HT-29 (cell line): Measurements from ENCODE around the gene STK31. TPM values are rescaled to one million over a fixed set of nuclear protein-coding genes. Genes with fewer than 3 reads are reported as not detected.
"Not testable (repeated sequence)": the region's sequence is repeated elsewhere in the genome, so short reads cannot be mapped to it uniquely, and the experiment has no call there.

Experiments used
- DNase-seq: peaks from one replicate; pipeline ENCODE4 v3.0.0-alpha.2; 2015; ENCODE audit warnings: low spot score
- total RNA-seq: library from RNA; depleted of rRNA; stranded (reverse); fragments of >200 nt; shearing (Covaris generic); gene quantifications from 2 replicates; pipeline ENCODE4 v1.2.3, GENCODE V29; 2014; rRNA removed

STK31 gene
- total RNA-seq, 1 experiment from 2014 or later = 0.20 TPM

DNA sequence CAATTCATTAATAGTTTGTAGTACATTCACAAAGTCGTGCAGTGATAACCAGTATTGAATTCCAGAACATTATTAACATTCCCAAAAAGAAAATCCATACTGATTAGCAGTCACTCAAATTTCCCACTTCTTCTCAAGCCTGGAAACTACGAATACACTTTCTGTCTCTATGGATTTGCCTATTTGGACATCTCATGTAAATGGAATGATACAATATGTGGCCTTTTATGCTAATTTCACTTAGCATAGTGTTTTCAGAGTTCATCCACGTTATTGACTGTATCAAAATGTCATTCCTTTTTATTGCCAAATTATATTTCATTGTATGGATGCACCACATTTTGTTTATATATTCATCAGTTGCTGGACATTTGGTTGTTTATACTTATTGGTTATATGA is 78.8 kb downstream of the STK31 start:
- DNase-seq = no peak

DNA sequence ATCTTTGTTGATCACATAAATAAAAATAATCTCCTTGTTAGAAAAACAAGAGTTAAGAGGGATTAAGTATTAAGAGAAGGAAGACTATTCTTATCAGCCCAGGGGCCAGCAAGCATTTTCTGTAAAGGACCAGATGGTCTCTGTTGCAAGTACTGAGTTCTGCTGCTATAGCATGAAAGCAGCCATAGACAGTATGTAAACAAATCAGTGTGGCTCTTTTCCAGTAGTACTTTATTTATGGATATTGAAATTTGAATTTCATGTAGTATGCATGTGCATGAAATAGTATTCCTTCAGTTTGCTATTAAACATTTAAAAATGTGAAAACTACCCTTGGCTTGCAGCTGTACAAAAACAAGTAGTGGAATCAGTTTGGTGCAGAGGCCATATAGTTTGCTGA is 81.7 kb downstream of the STK31 start:
- no peak for DNase-seq

DNA sequence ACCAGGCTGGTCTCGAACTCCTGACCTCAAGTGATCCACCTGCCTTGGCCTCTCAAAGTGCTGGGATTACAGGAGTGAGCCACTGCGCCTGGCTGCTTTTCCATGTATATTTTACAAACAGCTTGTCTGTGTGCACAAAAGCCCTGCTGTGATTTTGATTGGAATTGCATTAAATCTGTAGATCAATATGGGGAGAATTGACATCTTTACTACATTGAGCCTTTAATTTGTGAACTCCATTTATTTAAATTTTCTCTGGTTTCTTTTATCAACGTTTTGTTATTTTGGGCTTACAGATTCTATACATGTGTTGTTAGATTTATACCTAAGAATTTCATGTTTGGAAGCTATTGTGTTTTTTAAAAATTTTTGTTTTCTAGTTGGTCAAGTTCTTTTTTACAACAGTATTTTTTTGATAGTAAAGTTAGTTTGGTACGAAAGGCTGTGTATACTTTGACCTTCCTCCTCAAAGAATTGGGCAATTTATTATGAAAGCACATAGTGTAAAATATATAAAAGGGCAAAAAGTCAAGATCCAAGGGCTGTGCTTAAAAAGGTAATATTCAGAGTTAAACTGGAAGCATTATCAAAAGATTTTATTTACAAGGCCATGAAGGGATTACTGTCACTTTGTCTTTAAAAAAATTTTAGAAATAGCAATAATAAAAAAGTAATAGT is 92.8 kb downstream of the STK31 start:
- no peak for DNase-seq

DNA sequence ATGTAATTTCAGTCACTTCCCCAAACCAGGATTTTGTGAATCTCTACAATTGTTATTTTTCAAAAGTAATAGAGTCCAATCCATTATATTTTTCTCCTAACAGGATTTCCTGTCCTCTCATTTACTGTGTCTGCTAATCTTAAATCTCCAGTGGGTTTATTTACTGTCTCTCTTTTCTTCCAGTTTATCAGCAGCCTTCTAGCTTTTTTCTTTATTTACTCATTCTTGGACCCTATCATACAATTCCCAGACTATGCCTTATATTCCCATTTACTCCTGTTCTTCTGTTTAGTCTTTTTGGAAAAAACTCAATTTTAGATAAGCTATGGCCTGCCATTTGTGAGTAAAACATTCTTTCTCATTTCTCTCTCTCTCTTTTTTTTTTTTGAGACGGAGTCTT is 94.7 kb downstream of the STK31 start:
- no peak for DNase-seq

DNA sequence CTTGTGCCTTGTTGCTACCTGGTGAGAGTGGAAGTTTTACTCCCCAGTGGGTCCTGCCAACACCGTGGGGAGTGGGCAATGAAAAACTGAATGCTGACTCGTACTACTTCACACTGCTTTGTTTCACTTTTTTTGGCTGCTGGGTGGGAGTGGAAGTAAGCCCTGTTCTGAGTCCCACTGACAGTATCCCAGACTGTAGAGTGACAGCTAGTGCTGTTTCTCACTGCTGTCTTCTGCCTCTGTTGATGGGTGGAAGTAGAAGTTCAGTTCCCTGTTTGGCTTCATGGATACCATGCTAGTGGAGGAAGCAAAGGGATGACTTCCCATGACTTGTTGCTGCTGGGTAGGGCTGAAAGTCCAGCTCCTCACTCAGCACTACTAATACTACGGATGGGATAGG is 98.4 kb downstream of the STK31 start:
- DNase-seq = no peak

DNA sequence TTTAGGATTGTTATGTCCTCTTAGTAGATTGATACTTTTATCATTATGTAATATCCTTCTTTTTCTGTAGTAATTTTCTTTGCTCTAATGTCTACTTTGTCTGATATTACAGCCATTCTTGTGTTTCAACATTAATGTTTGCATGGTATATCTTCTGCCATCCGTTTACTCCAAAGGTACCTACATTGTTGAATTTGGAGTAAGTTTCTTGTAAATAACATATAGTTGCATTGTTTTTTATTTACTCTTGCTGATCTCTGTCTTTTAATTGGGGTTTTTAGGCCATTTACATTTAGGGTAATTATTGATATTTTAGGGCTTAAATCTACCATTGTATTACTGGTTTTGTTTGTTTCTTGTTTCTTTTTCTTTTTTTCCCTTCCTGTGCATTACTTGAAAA is 100.1 kb downstream of the STK31 start:
- DNase-seq = no peak

DNA sequence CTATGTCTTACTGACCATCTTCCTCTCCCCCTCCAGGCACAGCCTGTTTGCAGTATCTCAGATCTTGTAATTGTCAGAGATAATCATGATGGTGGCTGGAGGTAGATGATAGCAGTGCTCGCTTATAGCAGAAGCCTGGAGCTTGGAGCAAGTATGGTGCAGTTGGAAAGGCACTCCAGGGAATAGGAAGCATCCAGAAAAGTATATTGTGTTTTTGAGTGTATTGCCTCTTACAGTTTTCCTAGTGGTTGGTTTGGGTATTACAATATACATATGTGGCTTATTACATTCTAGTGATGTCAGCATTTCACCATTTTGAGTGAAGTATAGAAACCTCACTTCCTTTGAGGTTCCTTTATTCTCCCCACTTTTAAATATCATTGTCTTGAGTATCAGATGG is 101.5 kb downstream of the STK31 start:
- DNase-seq = peak; percentile 31

DNA sequence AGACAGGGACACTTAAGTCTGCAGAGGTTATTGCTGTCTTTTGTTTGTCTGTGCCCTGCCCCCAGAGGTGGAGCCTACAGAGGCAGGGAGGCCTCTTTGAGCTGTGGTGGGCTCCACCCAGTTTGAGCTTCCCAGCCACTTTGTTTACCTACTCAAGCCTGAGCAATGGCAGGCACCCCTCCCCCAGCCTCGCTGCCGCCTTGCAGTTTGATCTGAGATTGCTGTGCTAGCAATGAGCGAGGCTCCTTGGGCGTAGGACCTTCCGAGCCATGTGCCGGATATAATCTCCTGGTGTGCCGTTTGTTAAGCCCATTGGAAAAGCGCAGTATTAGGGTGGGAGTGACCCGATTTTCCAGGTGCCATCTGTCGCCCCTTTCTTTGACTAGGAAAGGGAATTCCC is 118.1 kb downstream of the STK31 start:
- DNase-seq = not testable (repeated sequence)

DNA sequence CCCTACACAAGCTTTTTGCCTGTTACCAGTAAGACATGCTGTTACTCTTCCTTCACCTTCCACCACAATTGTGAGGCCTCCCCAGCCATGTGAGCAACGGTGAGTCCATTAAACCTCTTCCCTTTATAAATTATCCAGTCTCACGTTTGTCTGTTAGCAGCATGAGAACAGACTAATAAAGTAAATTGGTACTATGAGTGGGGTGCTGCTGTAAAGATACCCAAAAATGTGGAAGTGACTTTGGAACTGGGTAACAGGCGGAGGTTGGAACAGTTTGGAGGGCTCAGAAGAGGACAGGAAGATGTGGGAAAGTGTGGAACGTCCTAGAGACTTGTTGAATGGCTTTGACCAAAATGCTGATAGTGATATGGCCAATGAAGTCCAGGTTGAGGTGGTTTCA is 122.7 kb downstream of the STK31 start:
- not testable (repeated sequence) for DNase-seq

DNA sequence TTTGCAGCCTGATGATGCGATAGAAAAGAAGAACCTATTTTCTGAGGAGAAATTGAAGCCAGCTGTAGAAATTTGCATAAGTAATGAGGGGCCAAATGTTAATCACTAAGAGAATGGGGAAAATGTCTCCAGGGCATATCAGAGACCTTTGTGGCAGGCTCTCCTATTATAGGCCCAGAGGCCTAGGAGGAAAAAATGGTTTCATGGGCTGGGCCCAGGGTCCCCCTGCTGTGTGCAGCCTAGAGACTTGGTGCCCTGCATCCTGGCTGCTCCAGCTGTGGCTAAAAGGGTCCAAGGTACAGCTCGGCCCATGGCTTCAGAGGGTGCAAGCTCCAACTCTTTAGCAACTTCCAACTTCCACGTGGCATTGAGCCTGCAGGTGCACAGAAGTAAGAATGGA is 123.4 kb downstream of the STK31 start:
- no peak for DNase-seq

DNA sequence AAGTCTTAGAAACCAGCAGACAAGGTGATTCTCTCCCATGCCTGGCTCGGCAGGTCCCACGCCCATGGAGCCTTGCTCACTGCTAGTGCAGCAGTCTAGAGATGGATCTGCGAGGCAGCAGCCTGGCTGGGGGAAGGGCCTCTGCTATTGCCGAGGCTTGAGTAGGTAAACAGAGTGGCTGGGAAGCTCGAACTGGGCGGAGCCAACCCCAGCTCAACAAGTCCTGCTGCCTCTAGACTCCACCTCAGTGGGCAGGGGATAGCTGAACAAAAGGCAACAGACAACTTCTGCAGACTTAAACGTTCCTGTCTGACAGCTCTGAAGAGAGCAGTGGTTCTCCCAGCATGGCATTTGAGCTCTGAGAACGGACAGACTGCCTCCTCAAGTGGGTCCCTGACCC is 134.8 kb downstream of the STK31 start:
- DNase-seq = peak; percentile 60

DNA sequence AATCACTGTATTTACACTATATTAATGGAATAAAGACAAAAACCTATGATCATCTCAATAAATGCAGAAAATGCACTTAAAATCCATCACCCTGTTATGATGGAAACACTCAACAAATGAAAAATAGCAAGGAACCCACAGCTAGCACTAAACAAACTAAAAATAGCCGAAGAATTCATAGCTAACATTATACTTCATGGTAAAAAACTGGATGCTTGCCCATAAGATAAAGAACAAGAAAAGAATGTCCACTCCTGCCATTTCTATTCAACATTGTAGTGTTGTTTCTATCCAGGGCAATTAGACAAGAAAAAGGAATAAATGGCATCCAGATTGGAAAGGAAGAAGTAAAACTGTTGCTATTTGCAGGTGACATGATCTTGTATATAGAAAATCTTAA is 142.1 kb downstream of the STK31 start:
- DNase-seq = no peak

DNA sequence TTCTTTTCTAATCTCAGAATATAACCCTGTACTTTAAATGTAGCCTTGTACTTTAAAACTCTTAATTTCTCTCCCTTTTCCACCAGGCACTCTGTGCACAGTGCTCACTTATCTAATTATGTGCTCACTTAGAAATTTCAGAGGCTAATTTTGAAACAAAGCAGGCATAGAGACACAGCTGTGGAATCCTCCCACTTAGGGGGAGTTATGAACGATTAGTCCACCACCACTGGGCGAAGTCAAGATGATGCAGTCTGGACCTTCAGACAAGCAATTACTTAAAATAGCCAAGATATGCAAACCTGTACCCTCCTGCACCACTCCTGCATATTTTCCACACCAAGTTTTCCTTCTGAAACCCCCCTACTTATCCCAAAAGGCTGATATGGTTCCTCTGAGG is 143.0 kb downstream of the STK31 start:
- no peak for DNase-seq

DNA sequence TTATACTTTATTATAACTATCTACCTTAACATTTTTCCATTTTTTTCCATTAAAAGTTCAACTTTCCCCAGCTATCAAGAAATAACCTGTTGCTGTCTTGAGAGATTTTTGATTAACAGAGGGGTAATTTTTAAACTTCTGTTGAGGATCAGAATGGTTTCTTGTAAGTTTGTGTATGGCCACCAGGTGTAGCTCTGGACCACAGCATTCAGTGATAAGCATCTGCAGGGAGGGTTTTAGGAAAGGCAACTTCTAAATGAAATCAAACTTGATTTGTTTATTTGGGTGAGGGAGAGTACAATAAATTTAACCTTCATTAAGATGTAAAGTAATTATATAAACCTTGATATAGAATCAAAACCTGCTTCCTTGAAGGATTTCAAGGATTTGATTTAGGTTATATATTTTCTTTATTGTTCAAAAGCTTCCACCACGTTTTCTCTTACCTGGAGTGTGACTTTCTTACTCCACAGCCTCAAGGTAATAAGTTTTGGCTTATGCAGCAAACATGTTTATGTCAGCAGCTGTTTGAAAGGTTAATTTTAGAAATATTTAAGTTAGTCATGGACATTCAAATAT is 153.3 kb downstream of the STK31 start:
- DNase-seq = peak; percentile 61

DNA sequence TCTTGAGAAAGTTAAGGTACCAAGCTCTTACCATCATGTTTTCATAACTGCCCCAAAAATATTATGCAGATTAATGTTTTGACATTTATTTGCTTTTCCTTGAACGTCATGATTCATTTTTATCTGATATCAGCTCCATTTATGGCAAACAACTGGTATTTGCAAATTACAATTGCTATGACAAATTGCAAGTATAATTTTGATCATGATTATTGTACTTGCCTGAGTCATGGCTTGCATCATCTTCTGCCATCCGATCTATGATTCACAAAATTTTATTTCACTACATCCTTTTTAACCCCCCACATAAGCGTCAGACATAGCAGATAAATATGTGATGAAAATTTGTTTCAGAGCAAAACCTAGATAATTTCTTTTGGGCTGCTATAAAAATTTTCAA is 155.0 kb downstream of the STK31 start:
- DNase-seq = no peak

DNA sequence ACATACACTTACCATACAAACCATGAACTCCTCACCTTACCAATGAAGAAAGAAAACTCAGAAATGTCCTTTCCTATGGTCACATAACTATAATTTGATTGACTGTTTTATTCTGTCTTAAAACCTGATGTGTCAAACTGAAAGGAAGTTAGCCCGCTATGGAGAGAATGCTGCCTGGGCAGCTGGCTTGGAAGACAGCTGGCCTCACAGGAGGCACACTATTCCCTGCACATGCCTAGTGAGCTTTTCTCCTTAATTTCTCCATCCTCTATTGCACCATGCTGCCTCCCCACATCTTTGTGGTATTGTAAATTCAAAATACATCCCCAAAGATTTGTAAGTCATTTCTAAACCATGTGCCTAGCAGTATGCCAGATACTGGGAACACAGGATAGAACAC is 163.3 kb downstream of the STK31 start:
- no peak for DNase-seq

DNA sequence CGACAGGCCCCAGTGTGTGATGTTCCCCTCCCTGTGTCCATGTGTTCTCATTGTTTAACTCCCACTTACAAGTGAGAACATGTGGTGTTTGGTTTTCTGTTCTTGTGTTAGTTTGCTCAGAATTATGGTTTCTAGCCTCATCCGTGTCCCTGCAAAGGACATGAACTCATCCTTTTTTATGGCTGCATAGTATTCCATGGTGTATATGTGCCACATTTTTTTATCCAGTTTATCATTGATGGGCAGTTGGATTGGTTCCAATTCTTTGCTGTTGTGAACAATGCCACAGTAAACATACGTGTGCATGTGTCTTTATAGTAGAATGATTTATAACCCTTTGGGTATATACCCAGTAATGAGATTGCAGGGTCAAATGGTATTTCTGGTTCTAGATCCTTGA is 166.5 kb downstream of the STK31 start:
- not testable (repeated sequence) for DNase-seq

Other genes starting within 250 kb of the STK31 start
- gene IGF2BP3, start 239.7 kb upstream of the STK31 start, total RNA-seq = 30.0 and 44.0 TPM in 2 replicates
- gene TRA2A, start 178.2 kb upstream of the STK31 start, total RNA-seq = 31.0 and 45.1 TPM in 2 replicates
- gene CCDC126, start 112.8 kb upstream of the STK31 start, total RNA-seq = 2.4 and 8.7 TPM in 2 replicates
- gene FAM221A, start 30.0 kb upstream of the STK31 start, total RNA-seq = 27.7 and 30.4 TPM in 2 replicates